Measurements from ENCODE around the gene SNRPD3.

GRCh38 chr22:24507716-24508115, 48.1 kb upstream of the SNRPD3 start:
- TF ChIP-seq, protein P1, sequence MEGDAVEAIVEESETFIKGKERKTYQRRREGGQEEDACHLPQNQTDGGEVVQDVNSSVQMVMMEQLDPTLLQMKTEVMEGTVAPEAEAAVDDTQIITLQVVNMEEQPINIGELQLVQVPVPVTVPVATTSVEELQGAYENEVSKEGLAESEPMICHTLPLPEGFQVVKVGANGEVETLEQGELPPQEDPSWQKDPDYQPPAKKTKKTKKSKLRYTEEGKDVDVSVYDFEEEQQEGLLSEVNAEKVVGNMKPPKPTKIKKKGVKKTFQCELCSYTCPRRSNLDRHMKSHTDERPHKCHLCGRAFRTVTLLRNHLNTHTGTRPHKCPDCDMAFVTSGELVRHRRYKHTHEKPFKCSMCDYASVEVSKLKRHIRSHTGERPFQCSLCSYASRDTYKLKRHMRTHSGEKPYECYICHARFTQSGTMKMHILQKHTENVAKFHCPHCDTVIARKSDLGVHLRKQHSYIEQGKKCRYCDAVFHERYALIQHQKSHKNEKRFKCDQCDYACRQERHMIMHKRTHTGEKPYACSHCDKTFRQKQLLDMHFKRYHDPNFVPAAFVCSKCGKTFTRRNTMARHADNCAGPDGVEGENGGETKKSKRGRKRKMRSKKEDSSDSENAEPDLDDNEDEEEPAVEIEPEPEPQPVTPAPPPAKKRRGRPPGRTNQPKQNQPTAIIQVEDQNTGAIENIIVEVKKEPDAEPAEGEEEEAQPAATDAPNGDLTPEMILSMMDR (IDR thresholded peaks at IDR 0.05), result no peak
- no peak for TF ChIP-seq ZFX (IDR thresholded peaks at IDR 0.05; ENCODE audit: borderline replicate concordance)

All from 22Rv1 (cell line).